ENCODE results near the gene LATS2.

GRCh38 chr13:20923272-20923671 lies 138.1 kb downstream of the LATS2 start:
- TF ChIP-seq, protein P1, sequence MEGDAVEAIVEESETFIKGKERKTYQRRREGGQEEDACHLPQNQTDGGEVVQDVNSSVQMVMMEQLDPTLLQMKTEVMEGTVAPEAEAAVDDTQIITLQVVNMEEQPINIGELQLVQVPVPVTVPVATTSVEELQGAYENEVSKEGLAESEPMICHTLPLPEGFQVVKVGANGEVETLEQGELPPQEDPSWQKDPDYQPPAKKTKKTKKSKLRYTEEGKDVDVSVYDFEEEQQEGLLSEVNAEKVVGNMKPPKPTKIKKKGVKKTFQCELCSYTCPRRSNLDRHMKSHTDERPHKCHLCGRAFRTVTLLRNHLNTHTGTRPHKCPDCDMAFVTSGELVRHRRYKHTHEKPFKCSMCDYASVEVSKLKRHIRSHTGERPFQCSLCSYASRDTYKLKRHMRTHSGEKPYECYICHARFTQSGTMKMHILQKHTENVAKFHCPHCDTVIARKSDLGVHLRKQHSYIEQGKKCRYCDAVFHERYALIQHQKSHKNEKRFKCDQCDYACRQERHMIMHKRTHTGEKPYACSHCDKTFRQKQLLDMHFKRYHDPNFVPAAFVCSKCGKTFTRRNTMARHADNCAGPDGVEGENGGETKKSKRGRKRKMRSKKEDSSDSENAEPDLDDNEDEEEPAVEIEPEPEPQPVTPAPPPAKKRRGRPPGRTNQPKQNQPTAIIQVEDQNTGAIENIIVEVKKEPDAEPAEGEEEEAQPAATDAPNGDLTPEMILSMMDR (IDR thresholded peaks at IDR 0.05; ENCODE audit: borderline replicate concordance, extremely low read depth, low read length, poor library complexity, severe bottlenecking) = no peak
- no peak for TF ChIP-seq EZH2 (IDR thresholded peaks at IDR 0.05; ENCODE audit: borderline replicate concordance, low read depth, low read length, severe bottlenecking)

Data from DND-41 (cell line).